ENCODE measurements around the gene TIMM22. TPM values are rescaled to one million over a fixed set of nuclear protein-coding genes. Genes with fewer than 3 reads are reported as not detected.

The TIMM22 gene
- total RNA-seq, 1 experiment from 2014 or later = 17.7 TPM

DNA sequence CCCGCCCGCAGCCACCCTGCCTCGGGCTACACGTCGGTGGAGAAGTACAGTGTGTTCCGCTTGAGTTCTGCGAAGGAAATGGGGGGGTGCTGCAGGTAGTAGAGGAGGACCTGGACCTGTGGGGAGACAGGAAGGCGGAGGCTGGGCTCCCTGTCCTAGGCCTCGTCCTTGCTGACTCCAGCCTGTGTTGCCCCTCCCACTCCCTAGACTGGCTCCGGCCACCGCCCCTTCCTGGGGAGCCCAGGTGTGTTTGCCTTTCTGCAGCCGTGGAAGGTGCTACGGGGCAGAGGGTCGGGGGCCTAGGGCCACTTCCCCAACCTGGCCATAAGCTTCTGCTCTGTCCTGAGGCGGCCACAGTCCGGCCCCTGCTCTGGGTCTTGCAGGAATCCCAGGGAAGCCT is 9.1 kb downstream of the TIMM22 start:
- Histone ChIP-seq H3K27ac (ENCODE audit: low read length) (no peak overlapping the region), H2AFZ (ENCODE audit: low read length) (no peak overlapping the region), H3K36me3 (ENCODE audit: low read depth, low read length) (peaks cover 9% of the 10 kb centered on the region; the same call in 1 of the 2 replicates), H3K9me2 (replicated peaks; ENCODE audit: low read length) (no peaks in the 10 kb centered on the region), H4K20me1 (ENCODE audit: low read length) (no peaks in the 10 kb centered on the region), H3K4me2 (ENCODE audit: low read length) (no peak overlapping the region), H3K4me3 (ENCODE audit: low read length) (no peak overlapping the region), H3K79me2 (ENCODE audit: low read length) (no peaks in the 10 kb centered on the region), H3K9ac (ENCODE audit: low read length) (no peak overlapping the region), H3K9me3 (ENCODE audit: low read length) (no peaks in the 10 kb centered on the region), H3K4me1 (ENCODE audit: insufficient read depth, low read length) (no peaks in the 10 kb centered on the region), H3K27me3 (ENCODE audit: low read length) (no peaks in the 10 kb centered on the region), H3F3A (ENCODE audit: low read length, unreplicated experiment) (no peaks in the 10 kb centered on the region)
- no peak for TF ChIP-seq EZH2phosphoT487 (IDR thresholded peaks at IDR 0.05; ENCODE audit: borderline replicate concordance, low read length)
- TF ChIP-seq, protein P1, sequence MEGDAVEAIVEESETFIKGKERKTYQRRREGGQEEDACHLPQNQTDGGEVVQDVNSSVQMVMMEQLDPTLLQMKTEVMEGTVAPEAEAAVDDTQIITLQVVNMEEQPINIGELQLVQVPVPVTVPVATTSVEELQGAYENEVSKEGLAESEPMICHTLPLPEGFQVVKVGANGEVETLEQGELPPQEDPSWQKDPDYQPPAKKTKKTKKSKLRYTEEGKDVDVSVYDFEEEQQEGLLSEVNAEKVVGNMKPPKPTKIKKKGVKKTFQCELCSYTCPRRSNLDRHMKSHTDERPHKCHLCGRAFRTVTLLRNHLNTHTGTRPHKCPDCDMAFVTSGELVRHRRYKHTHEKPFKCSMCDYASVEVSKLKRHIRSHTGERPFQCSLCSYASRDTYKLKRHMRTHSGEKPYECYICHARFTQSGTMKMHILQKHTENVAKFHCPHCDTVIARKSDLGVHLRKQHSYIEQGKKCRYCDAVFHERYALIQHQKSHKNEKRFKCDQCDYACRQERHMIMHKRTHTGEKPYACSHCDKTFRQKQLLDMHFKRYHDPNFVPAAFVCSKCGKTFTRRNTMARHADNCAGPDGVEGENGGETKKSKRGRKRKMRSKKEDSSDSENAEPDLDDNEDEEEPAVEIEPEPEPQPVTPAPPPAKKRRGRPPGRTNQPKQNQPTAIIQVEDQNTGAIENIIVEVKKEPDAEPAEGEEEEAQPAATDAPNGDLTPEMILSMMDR (conservative IDR thresholded peaks at IDR 0.05; ENCODE audit: low read depth, low read length) = no peak
- TF ChIP-seq EZH2 (IDR thresholded peaks at IDR 0.05; ENCODE audit: low read length, unreplicated experiment) = no peak
- POLR2A ChIA-PET (ENCODE audit: unreplicated experiment) = no interaction called here
- BruUV-seq (replicated peaks) = no TSS peak
- CTCF ChIA-PET = no interaction called here
- intact Hi-C loops (cut with micrococcal nuclease) = no loop called here
- ATAC-seq = no peak
- DNase-seq = no peak

DNA sequence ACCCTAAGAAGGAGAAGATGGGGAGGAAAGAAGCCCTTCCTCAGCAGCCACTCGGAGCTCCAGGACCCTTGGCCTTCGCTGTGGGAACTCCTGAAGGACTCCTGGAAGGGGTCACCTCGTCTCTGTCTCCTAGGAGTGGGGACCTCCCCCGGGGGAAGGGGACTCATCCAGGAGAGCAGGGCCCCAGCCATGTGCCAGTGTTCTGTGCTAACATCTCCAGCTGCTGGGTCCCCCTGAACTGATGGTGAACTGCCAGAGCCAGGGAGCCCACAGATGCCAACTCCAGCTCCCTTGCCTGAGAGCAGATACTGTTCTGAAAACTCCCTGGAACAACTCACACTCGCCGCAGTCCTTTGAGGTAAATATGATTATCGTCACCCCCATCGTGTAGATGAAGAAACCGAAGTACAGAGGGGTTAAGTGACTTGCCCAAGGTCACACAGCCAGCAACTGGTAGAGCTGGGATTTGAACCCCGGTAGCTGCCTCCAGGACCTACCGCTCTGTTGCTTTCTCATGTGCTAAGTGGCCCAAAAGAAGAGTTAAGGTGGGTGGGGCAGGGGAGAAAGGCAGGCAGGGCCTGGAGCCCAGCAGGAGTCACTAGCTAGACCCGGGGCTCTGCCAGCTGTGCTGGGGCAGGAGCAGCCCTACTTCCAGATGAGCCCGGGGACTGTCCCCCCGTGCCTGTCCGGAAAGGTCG is 10.5 kb downstream of the TIMM22 start:
- Histone ChIP-seq H3K9me2 (replicated peaks; ENCODE audit: low read length) (no peaks in the 10 kb centered on the region), H3K27ac (ENCODE audit: low read length) (no peak overlapping the region), H3K4me3 (ENCODE audit: low read length) (no peak overlapping the region), H3K4me2 (ENCODE audit: low read length) (no peak overlapping the region), H4K20me1 (ENCODE audit: low read length) (no peaks in the 10 kb centered on the region), H3K36me3 (ENCODE audit: low read depth, low read length) (peaks cover 2% of the 10 kb centered on the region; the same call in 1 of the 2 replicates), H3K79me2 (ENCODE audit: low read length) (no peaks in the 10 kb centered on the region), H2AFZ (ENCODE audit: low read length) (no peak overlapping the region), H3F3A (ENCODE audit: low read length, unreplicated experiment) (no peaks in the 10 kb centered on the region), H3K27me3 (ENCODE audit: low read length) (no peaks in the 10 kb centered on the region), H3K4me1 (ENCODE audit: insufficient read depth, low read length) (no peaks in the 10 kb centered on the region), H3K9ac (ENCODE audit: low read length) (no peak overlapping the region), H3K9me3 (ENCODE audit: low read length) (no peaks in the 10 kb centered on the region)
- POLR2A ChIA-PET (ENCODE audit: unreplicated experiment) = no interaction called here
- no peak for ATAC-seq
- intact Hi-C loops (cut with micrococcal nuclease) = no loop called here
- BruUV-seq (replicated peaks) = no TSS peak
- TF ChIP-seq EZH2phosphoT487 (IDR thresholded peaks at IDR 0.05; ENCODE audit: borderline replicate concordance, low read length) = no peak
- no peak for TF ChIP-seq EZH2 (IDR thresholded peaks at IDR 0.05; ENCODE audit: low read length, unreplicated experiment)
- TF ChIP-seq, protein P1 (conservative IDR thresholded peaks at IDR 0.05; ENCODE audit: low read depth, low read length) = no peak
- CTCF ChIA-PET = no interaction called here
- DNase-seq = no peak

DNA sequence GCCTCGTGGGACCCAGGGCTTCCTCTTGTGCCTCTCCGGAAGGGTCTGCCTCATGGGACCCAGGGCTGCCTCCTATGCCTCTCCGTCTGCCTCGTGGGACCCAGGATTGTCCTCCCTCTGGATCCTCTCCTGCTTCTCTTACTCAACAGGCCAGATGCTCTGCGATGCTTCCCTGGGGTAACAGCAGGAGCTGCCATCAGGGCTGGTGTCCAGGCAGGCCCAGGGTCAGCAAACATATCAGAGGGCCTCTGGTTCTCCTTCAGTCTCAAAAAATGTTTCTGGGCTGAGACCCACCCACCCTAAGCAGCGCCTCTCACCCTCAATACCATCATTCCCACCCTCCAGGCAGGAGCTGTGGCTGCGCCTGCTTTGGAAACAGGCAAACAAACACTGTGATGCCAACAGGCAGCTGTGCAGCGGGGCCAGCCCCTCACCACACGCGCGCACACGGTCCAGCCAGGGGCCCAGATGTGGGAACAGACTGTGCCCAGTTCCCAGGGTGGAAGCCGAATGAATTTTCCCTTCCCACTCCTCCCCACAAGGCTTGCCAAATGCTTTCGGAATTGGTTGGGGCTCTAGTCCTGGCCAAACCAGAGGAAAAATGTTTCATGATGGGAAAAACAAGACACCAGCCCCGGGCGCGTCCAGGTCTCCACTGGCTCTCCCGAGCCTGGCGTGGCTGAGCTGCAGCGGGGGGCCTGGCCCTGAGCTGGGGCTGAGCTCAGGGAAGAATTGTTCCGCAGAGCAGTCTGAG is 11.3 kb downstream of the TIMM22 start:
- Histone ChIP-seq H4K20me1 (ENCODE audit: low read length) (no peaks in the 10 kb centered on the region), H3K27me3 (ENCODE audit: low read length) (no peaks in the 10 kb centered on the region), H3K79me2 (ENCODE audit: low read length) (no peaks in the 10 kb centered on the region), H3K9me2 (replicated peaks; ENCODE audit: low read length) (no peaks in the 10 kb centered on the region), H3K4me3 (ENCODE audit: low read length) (no peak overlapping the region), H2AFZ (ENCODE audit: low read length) (no peak overlapping the region), H3F3A (ENCODE audit: low read length, unreplicated experiment) (no peaks in the 10 kb centered on the region), H3K9ac (ENCODE audit: low read length) (no peak overlapping the region), H3K4me2 (ENCODE audit: low read length) (no peak overlapping the region), H3K9me3 (ENCODE audit: low read length) (no peaks in the 10 kb centered on the region), H3K4me1 (ENCODE audit: insufficient read depth, low read length) (no peaks in the 10 kb centered on the region), H3K36me3 (ENCODE audit: low read depth, low read length) (no peaks in the 10 kb centered on the region), H3K27ac (ENCODE audit: low read length) (no peak overlapping the region)
- intact Hi-C loops (cut with micrococcal nuclease) = no loop called here
- ChIA-PET CTCF (no interaction called here), POLR2A (ENCODE audit: unreplicated experiment) (no interaction called here)
- DNase-seq (no peak), ATAC-seq (no peak)
- no peak for TF ChIP-seq EZH2phosphoT487 (IDR thresholded peaks at IDR 0.05; ENCODE audit: borderline replicate concordance, low read length)
- no TSS peak for BruUV-seq (replicated peaks)
